Spleen (tissue), 7 donors: ENCODE results near the gene C19orf44.

Experiments used
- CTCF ChIP-seq, 11 experiments: fragments of 200-600 bp in 7 of 11; fragments of 450-650 bp in 4 of 11; sonication (generic) in 4 of 11; IDR thresholded peaks in 8 of 11; conservative IDR thresholded peaks in 3 of 11; 1 replicate in 7 of 11; 2 replicates in 4 of 11; pipeline versions ENCODE4 v1.4.0 to v1.8.0; 2016 to 2021; ENCODE audit warnings: antibody characterized with exemption in 11 of 11, inconsistent platforms in 4 of 11, mild to moderate bottlenecking in 1 of 11
- POLR2A ChIP-seq, 3 donors: fragments of 450-650 bp; IDR thresholded peaks; one replicate each; pipeline ENCODE4 v1.5.1; 2017; ENCODE audit warnings: antibody characterized with exemption in 3 of 3, mild to moderate bottlenecking in 1 of 3
- POLR2AphosphoS5 ChIP-seq, 3 donors: sonication (generic); formaldehyde crosslinking; IDR thresholded peaks; one replicate each; pipeline ENCODE4 v1.5.1; 2017; ENCODE audit warnings: antibody characterized with exemption in 3 of 3
- donor health status: DM: no; HTN: no; CAD: no; lungs with moderate emphysema.
- donor health status: DM: no; HTN: no; CAD: no.
- donor health status: DM: no; HTN: no; CAD: no.

- TF ChIP-seq CTCF (IDR thresholded peaks at IDR 0.05 in 8 of 11, conservative IDR thresholded peaks at IDR 0.05 in 3 of 11), result no peak
- peak in 2 of 3 donors; percentile 11 to 71 for TF ChIP-seq POLR2AphosphoS5 (IDR thresholded peaks at IDR 0.05)
- TF ChIP-seq POLR2A (IDR thresholded peaks at IDR 0.05), result no peak
Measured at GRCh38 chr19:16520074-16520973, 24.1 kb downstream of the C19orf44 start.
